IMR-90 (cell line): ENCODE results near the gene SLC16A1. TPM values are rescaled to one million over a fixed set of nuclear protein-coding genes. Genes with fewer than 3 reads are reported as not detected.

Experiments used
- ATAC-seq: fragments of 200-7000 bp; cut with Tn5 transposase; 2 replicates; pipeline ENCODE4 v1.9.1; 2020; ENCODE audit warnings: low read depth, mild to moderate bottlenecking, moderate library complexity
- BruUV-seq: library from RNA; stranded (reverse); fragments of 400-500 nt; replicated peaks from 2 replicates; lab custom pipeline; 2021; lab: Mats Ljungman, UMichigan
- CTCF ChIA-PET: fragments of 300-600 bp; formaldehyde crosslinking; extraction: SDS; loops from one replicate; lab custom pipeline; 2021; ENCODE audit warnings: antibody characterized with exemption; lab: Yijun Ruan, JAX
- POLR2A ChIA-PET: fragments of 300-600 bp; sonication (Branson Sonifier 250); formaldehyde crosslinking; loops from one replicate; lab custom pipeline; 2022; ENCODE audit warnings: antibody characterized with exemption; ENCODE audit not compliant: unreplicated experiment; lab: Charles Lee
- DNase-seq: peaks from one replicate; pipeline ENCODE4 v3.0.0; 2013
- H2AFZ ChIP-seq: replicated peaks from 2 replicates; pipeline ENCODE3; 2013; ENCODE audit warnings: low read length, mild to moderate bottlenecking; ENCODE audit not compliant: poor library complexity
- H2AK5ac ChIP-seq: 2 replicates; pipeline ENCODE4 v1.6.1; 2013; ENCODE audit warnings: low read depth, low read length, inconsistent platforms
- H2AK9ac ChIP-seq: replicated peaks from 2 replicates; pipeline ENCODE3; 2013; ENCODE audit warnings: mild to moderate bottlenecking, low read depth, low read length, moderate library complexity; ENCODE audit not compliant: poor library complexity
- H2BK120ac ChIP-seq: 2 replicates; pipeline ENCODE4 v1.6.1; 2013; ENCODE audit warnings: low read depth, low read length, inconsistent platforms
- H2BK15ac ChIP-seq: 3 replicates; pipeline ENCODE4 v1.6.1; 2013; ENCODE audit warnings: low read depth, low read length, inconsistent platforms
- H2BK20ac ChIP-seq: 2 replicates; pipeline ENCODE4 v1.6.1; 2013; ENCODE audit warnings: low read depth, mild to moderate bottlenecking, inconsistent platforms, low read length, moderate library complexity
- H2BK5ac ChIP-seq: 2 replicates; pipeline ENCODE4 v1.6.1; 2013; ENCODE audit warnings: mild to moderate bottlenecking, low read depth, low read length, inconsistent platforms; ENCODE audit not compliant: poor library complexity, severe bottlenecking
- H3K14ac ChIP-seq: replicated peaks from 2 replicates; pipeline ENCODE4 v1.6.1; 2013; ENCODE audit warnings: low read depth, low read length, inconsistent platforms
- H3K18ac ChIP-seq: 2 replicates; pipeline ENCODE4 v1.6.1; 2013; ENCODE audit warnings: low read depth, low read length, control low read depth
- H3K23ac ChIP-seq: 2 replicates; pipeline ENCODE4 v1.6.1; 2013; ENCODE audit warnings: low read depth, low read length, inconsistent platforms
- H3K27ac ChIP-seq: 2 replicates; pipeline ENCODE4 v1.5.1; 2013; ENCODE audit warnings: mild to moderate bottlenecking, control low read depth, low read length; ENCODE audit not compliant: insufficient read depth
- H3K27me3 ChIP-seq: 2 replicates; pipeline ENCODE4 v1.6.1; 2013; ENCODE audit warnings: low read length; ENCODE audit not compliant: control insufficient read depth, insufficient read depth
- H3K36me3 ChIP-seq: 2 replicates; pipeline ENCODE4 v1.6.1; 2013; ENCODE audit warnings: low read length, mixed read lengths; ENCODE audit not compliant: control insufficient read depth, insufficient read depth
- H3K4ac ChIP-seq: 2 replicates; pipeline ENCODE4 v1.6.1; 2013; ENCODE audit warnings: low read depth, low read length, inconsistent platforms
- H3K4me1 ChIP-seq: 2 replicates; pipeline ENCODE4 v1.6.1; 2013; ENCODE audit warnings: low read length, mixed read lengths; ENCODE audit not compliant: control insufficient read depth, insufficient read depth
- H3K4me2 ChIP-seq: 2 replicates; pipeline ENCODE4 v1.6.1; 2013; ENCODE audit warnings: low read depth, mild to moderate bottlenecking, control low read depth, low read length, moderate library complexity
- H3K4me3 ChIP-seq: 2 replicates; pipeline ENCODE4 v1.5.1; 2013; ENCODE audit warnings: low read depth, mild to moderate bottlenecking, control low read depth, low read length, moderate library complexity; ENCODE audit not compliant: insufficient read depth
- H3K56ac ChIP-seq: 2 replicates; pipeline ENCODE4 v1.6.1; 2013; ENCODE audit warnings: low read length, inconsistent platforms; ENCODE audit not compliant: insufficient read depth; ENCODE audit errors: extremely low read depth
- H3K79me1 ChIP-seq, 2 experiments: 2 replicates each; pipeline ENCODE4 v1.6.1; 2013; ENCODE audit warnings: low read length in 2 of 2, inconsistent platforms in 1 of 2, low read depth in 1 of 2
- H3K9ac ChIP-seq: 2 replicates; pipeline ENCODE4 v1.6.1; 2013; ENCODE audit warnings: low read depth, low read length, control low read depth
- H3K9me1 ChIP-seq: 2 replicates; pipeline ENCODE4 v1.6.1; 2013; ENCODE audit warnings: low read length, inconsistent platforms; ENCODE audit not compliant: insufficient read depth
- H3K9me3 ChIP-seq: 2 replicates; pipeline ENCODE4 v1.6.1; 2013; ENCODE audit warnings: low read length; ENCODE audit not compliant: control insufficient read depth, insufficient read depth
- H4K20me1 ChIP-seq: 2 replicates; pipeline ENCODE4 v1.6.1; 2013; ENCODE audit warnings: low read length, inconsistent platforms; ENCODE audit not compliant: insufficient read depth
- H4K5ac ChIP-seq: 2 replicates; pipeline ENCODE4 v1.6.1; 2013; ENCODE audit warnings: mild to moderate bottlenecking, low read depth, low read length, control low read depth
- H4K8ac ChIP-seq, 2 experiments: 2 replicates each; pipeline ENCODE4 v1.6.1; 2013; ENCODE audit warnings: low read depth in 2 of 2, low read length in 2 of 2, control low read depth in 1 of 2, inconsistent platforms in 1 of 2
- H4K91ac ChIP-seq: 2 replicates; pipeline ENCODE4 v1.6.1; 2013; ENCODE audit warnings: low read depth, low read length, inconsistent platforms; ENCODE audit not compliant: insufficient read depth
- BHLHE40 ChIP-seq: fragments of 150-350 bp; IDR thresholded peaks from 2 replicates; pipeline ENCODE4 v1.6.1; 2016; ENCODE audit warnings: mild to moderate bottlenecking, low read depth, low read length
- CEBPB ChIP-seq: IDR thresholded peaks from 2 replicates; pipeline ENCODE4 v1.6.1; 2012; ENCODE audit warnings: low read depth, low read length, improper control_type of control experiment
- CHD1 ChIP-seq: IDR thresholded peaks from 2 replicates; pipeline ENCODE4 v1.6.1; 2012; ENCODE audit warnings: low read depth, low read length, improper control_type of control experiment
- CTCF ChIP-seq: conservative IDR thresholded peaks from 2 replicates; pipeline ENCODE4 v1.5.1; 2012; ENCODE audit warnings: mild to moderate bottlenecking, low read depth, low read length, improper control_type of control experiment
- FOS ChIP-seq: fragments of 150-350 bp; IDR thresholded peaks from 2 replicates; pipeline ENCODE4 v1.6.1; 2016; ENCODE audit warnings: low read depth, low read length
- MAFK ChIP-seq: IDR thresholded peaks from 2 replicates; pipeline ENCODE4 v1.6.1; 2012; ENCODE audit warnings: low read depth, low read length, improper control_type of control experiment
- MAZ ChIP-seq: IDR thresholded peaks from 2 replicates; pipeline ENCODE4 v1.6.1; 2012; ENCODE audit warnings: low read depth, mild to moderate bottlenecking, low read length, improper control_type of control experiment, moderate library complexity, borderline replicate concordance
- MXI1 ChIP-seq: IDR thresholded peaks from 2 replicates; pipeline ENCODE4 v1.6.1; 2012; ENCODE audit warnings: low read depth, mild to moderate bottlenecking, low read length, moderate library complexity, borderline replicate concordance
- NFE2L2 ChIP-seq: fragments of 150-350 bp; IDR thresholded peaks from 2 replicates; pipeline ENCODE4 v1.6.1; 2016; ENCODE audit warnings: low read depth, mild to moderate bottlenecking, low read length
- POLR2A ChIP-seq: IDR thresholded peaks from 2 replicates; pipeline ENCODE4 v1.6.1; 2012; ENCODE audit warnings: mild to moderate bottlenecking, low read depth, low read length
- RAD21 ChIP-seq: IDR thresholded peaks from 2 replicates; pipeline ENCODE4 v1.6.1; 2012; ENCODE audit warnings: low read length, improper control_type of control experiment
- RCOR1 ChIP-seq: IDR thresholded peaks from 2 replicates; pipeline ENCODE4 v1.6.1; 2012; ENCODE audit warnings: mild to moderate bottlenecking, low read length, improper control_type of control experiment; ENCODE audit not compliant: insufficient replicate concordance
- RFX5 ChIP-seq: IDR thresholded peaks from 2 replicates; pipeline ENCODE4 v1.8.0; 2012; ENCODE audit warnings: low read depth, mild to moderate bottlenecking, low read length, moderate library complexity
- SMC3 ChIP-seq: fragments of 150-350 bp; IDR thresholded peaks from 2 replicates; pipeline ENCODE4 v1.6.1; 2016; ENCODE audit warnings: low read depth, mild to moderate bottlenecking, antibody characterized with exemption, low read length, moderate library complexity
- USF2 ChIP-seq: fragments of 150-350 bp; IDR thresholded peaks from 2 replicates; pipeline ENCODE4 v1.6.1; 2017; ENCODE audit warnings: mild to moderate bottlenecking, antibody characterized with exemption, low read length, low read depth
- WGBS, 2 experiments: methylation state at CpG; one replicate each; pipeline versions ENCODE4 v1.1.5 to v1.1.7; 2013; ENCODE audit warnings: missing lambda C conversion rate in 2 of 2; ENCODE audit not compliant: insufficient read length in 1 of 2; ENCODE audit errors: extremely low coverage in 2 of 2; 5-methylcytosine and 5-hydroxymethylcytosine counted together
- dilution Hi-C: fragments of 300-500 bp; cut with HindIII; formaldehyde crosslinking; loops from one replicate; pipeline ENCODE4 v1.14.3; 2018; ENCODE audit warnings: low sequenced_read_pairs; ENCODE audit not compliant: unreplicated experiment
- in situ Hi-C: fragments of 300-500 bp; cut with MboI; formaldehyde crosslinking; loops from 3 replicates; pipeline ENCODE4 v1.14.3; 2019; ENCODE audit warnings: low sequenced_read_pairs, inconsistent platforms, mixed read lengths
- intact Hi-C: fragments of 100-400 bp; cut with micrococcal nuclease; formaldehyde crosslinking; loops from 2 replicates; pipeline ENCODE4 v1.10.0; 2022
- polyA plus RNA-seq, 3 experiments: library from polyadenylated mRNA; depleted of rRNA; stranded (reverse); fragments of >200 nt; gene quantifications; 2 replicates each; pipeline ENCODE4 v1.2.3, GENCODE V29; 2012; ENCODE audit warnings: low replicate concordance in 1 of 3
- total RNA-seq: library from RNA; depleted of rRNA; stranded (reverse); fragments of >200 nt; gene quantifications from 2 replicates; pipeline ENCODE4 v1.2.3, GENCODE V29; 2012
- TF ChIP-seq, protein P1 (sequence below): fragments of 150-350 bp; IDR thresholded peaks from 2 replicates; pipeline ENCODE4 v1.6.1; 2016; ENCODE audit warnings: low read depth, mild to moderate bottlenecking, low read length, moderate library complexity, borderline replicate concordance

Gene SLC16A1
- total and polyA plus RNA-seq, 2 of the 4 experiments (the other 2 are of a cell fraction) = 32.9 to 156 TPM

GRCh38 chr1:112923959-112924349, 32.0 kb downstream of the SLC16A1 start:
- H2AK5ac ChIP-seq = no peak overlapping the region
- no peaks in the 10 kb centered on the region for H3K9me3 ChIP-seq
- no peaks in the 10 kb centered on the region for H3K27me3 ChIP-seq
- ATAC-seq (no peak), DNase-seq (no peak)
- intact Hi-C loops = no loop called here
- H3K4me3 ChIP-seq = no peak overlapping the region
- ChIA-PET POLR2A (no interaction called here), CTCF (no interaction called here)
- H3K23ac ChIP-seq = no peak overlapping the region
- no peaks in the 10 kb centered on the region for H3K4me1 ChIP-seq
- dilution Hi-C loops = no loop called here
- H2BK15ac ChIP-seq = no peak overlapping the region
- no peak overlapping the region for H3K18ac ChIP-seq
- 100% methylated on average over 2 of the region's 12 CpGs; no CpG with 5 or more reads in 1 of the 2 experiments for WGBS, 2 experiments
- H3K27ac ChIP-seq = no peak overlapping the region
- H3K9ac ChIP-seq = no peak overlapping the region
- H4K5ac ChIP-seq = no peak overlapping the region
- no peak overlapping the region for H2BK20ac ChIP-seq
- H3K36me3 ChIP-seq = peaks cover 15% of the 10 kb centered on the region; the same call in 1 of the 2 replicates
- TF ChIP-seq POLR2A (no peak), MAFK (no peak), USF2 (no peak), RFX5 (no peak), BHLHE40 (no peak), FOS (no peak), NFE2L2 (no peak), RAD21 (no peak), MAZ (no peak), RCOR1 (no peak), CTCF (no peak), MXI1 (no peak), CHD1 (no peak), SMC3 (no peak), CEBPB (no peak)
- TF ChIP-seq, protein P1, sequence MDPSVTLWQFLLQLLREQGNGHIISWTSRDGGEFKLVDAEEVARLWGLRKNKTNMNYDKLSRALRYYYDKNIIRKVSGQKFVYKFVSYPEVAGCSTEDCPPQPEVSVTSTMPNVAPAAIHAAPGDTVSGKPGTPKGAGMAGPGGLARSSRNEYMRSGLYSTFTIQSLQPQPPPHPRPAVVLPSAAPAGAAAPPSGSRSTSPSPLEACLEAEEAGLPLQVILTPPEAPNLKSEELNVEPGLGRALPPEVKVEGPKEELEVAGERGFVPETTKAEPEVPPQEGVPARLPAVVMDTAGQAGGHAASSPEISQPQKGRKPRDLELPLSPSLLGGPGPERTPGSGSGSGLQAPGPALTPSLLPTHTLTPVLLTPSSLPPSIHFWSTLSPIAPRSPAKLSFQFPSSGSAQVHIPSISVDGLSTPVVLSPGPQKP = no peak
- H4K91ac ChIP-seq = no peak overlapping the region
- H3K14ac ChIP-seq = no peak overlapping the region
- H2AFZ ChIP-seq = no peak overlapping the region
- peaks cover 2% of the 10 kb centered on the region; the same call in 1 of the 2 replicates for H3K9me1 ChIP-seq
- H2AK9ac ChIP-seq = no peak overlapping the region
- no peak overlapping the region for H3K4ac ChIP-seq
- no peak overlapping the region for H4K8ac ChIP-seq
- H3K56ac ChIP-seq = no peak overlapping the region
- no TSS peak for BruUV-seq
- no peak overlapping the region for H2BK5ac ChIP-seq
- peaks cover 0 to 13% of the 10 kb centered on the region in 2 experiments; a peak in 2 of 4 replicates for H3K79me1 ChIP-seq
- H3K4me2 ChIP-seq = no peak overlapping the region
- no peaks in the 10 kb centered on the region for H4K20me1 ChIP-seq
- H2BK120ac ChIP-seq = no peak overlapping the region
- in situ Hi-C loops = no loop called here
